Neural crest cell (in vitro differentiated cells): ENCODE measurements around the gene SUSD5. TPM values are rescaled to one million over a fixed set of nuclear protein-coding genes. Genes with fewer than 3 reads are reported as not detected.
A peak's percentile ranks its signal among the peaks of the same experiment; 100 is the strongest.

Experiments
- DNase-seq: peaks from one replicate; pipeline ENCODE4 v3.0.0; 2021; ENCODE audit warnings: low read depth, mixed read lengths, low spot score
- H3K27ac Mint-ChIP-seq: one replicate; pipeline ENCODE4 v1.8.0; 2021; ENCODE audit warnings: mild to moderate bottlenecking, mixed read lengths; ENCODE audit not compliant: unreplicated experiment
- H3K27me3 Mint-ChIP-seq: 2 replicates; pipeline ENCODE4 v1.8.0; 2021; ENCODE audit warnings: low read depth, mild to moderate bottlenecking, mixed read lengths
- H3K36me3 Mint-ChIP-seq: 2 replicates; pipeline ENCODE4 v1.8.0; 2021; ENCODE audit warnings: low read depth, mild to moderate bottlenecking, mixed read lengths
- H3K4me1 Mint-ChIP-seq: 2 replicates; pipeline ENCODE4 v1.8.0; 2021; ENCODE audit warnings: mixed read lengths
- H3K4me3 Mint-ChIP-seq: one replicate; pipeline ENCODE4 v1.8.0; 2021; ENCODE audit warnings: mild to moderate bottlenecking, mixed read lengths
- H3K9me3 Mint-ChIP-seq: 2 replicates; pipeline ENCODE4 v1.8.0; 2021; ENCODE audit warnings: mixed read lengths
- CTCF ChIP-seq: fragments of 200-600 bp; sonication (generic); conservative IDR thresholded peaks from 2 replicates; pipeline ENCODE4 v1.5.0; 2021; ENCODE audit warnings: antibody characterized with exemption, mild to moderate bottlenecking
- total RNA-seq: library from RNA; stranded (reverse); gene quantifications from 2 replicates; pipeline ENCODE4 v1.2.1, GENCODE V29; 2021

Gene SUSD5
- total RNA-seq, 1 donor from 2014 or later = 2.1 TPM

GRCh38 chr3:33217866-33218445 is 654 bp downstream of the SUSD5 start:
- no peaks in the 10 kb centered on the region for H3K9me3 Mint-ChIP-seq
- H3K27me3 Mint-ChIP-seq = peaks cover 66% of the 10 kb centered on the region
- no peak overlapping the region for H3K27ac Mint-ChIP-seq
- peak; percentile 26 for DNase-seq
- H3K36me3 Mint-ChIP-seq = no peaks in the 10 kb centered on the region
- peaks cover 14% of the 10 kb centered on the region for H3K4me1 Mint-ChIP-seq
- H3K4me3 Mint-ChIP-seq = peak overlapping the region; percentile 79
- TF ChIP-seq CTCF = no peak

GRCh38 chr3:33215739-33216138 is 2.9 kb downstream of the SUSD5 start:
- TF ChIP-seq CTCF = no peak
- DNase-seq = no peak
- Mint-ChIP-seq H3K27me3 (peaks cover 50% of the 10 kb centered on the region), H3K4me3 (no peak overlapping the region), H3K36me3 (peaks cover 9% of the 10 kb centered on the region), H3K27ac (no peak overlapping the region), H3K4me1 (peaks cover 14% of the 10 kb centered on the region), H3K9me3 (no peaks in the 10 kb centered on the region)

GRCh38 chr3:33212406-33212805 is 6.2 kb downstream of the SUSD5 start:
- H3K4me1 Mint-ChIP-seq = peaks cover under 1% of the 10 kb centered on the region
- DNase-seq = no peak
- no peak for TF ChIP-seq CTCF
- peaks cover 16% of the 10 kb centered on the region for H3K9me3 Mint-ChIP-seq
- peaks cover 23% of the 10 kb centered on the region for H3K36me3 Mint-ChIP-seq
- H3K27ac Mint-ChIP-seq = no peak overlapping the region
- no peak overlapping the region for H3K4me3 Mint-ChIP-seq
- H3K27me3 Mint-ChIP-seq = peaks cover 27% of the 10 kb centered on the region

- Mint-ChIP-seq H3K4me1 (no peaks in the 10 kb centered on the region), H3K4me3 (no peak overlapping the region), H3K27me3 (peaks cover 18% of the 10 kb centered on the region), H3K9me3 (peaks cover 16% of the 10 kb centered on the region), H3K27ac (no peak overlapping the region), H3K36me3 (peaks cover 23% of the 10 kb centered on the region)
- DNase-seq = no peak
- TF ChIP-seq CTCF = no peak
Observed at GRCh38 chr3:33211444-33211843, 7.2 kb downstream of the SUSD5 start.

- no peaks in the 10 kb centered on the region for H3K27me3 Mint-ChIP-seq
- no peak overlapping the region for H3K27ac Mint-ChIP-seq
- no peak for TF ChIP-seq CTCF
- DNase-seq = no peak
- H3K4me1 Mint-ChIP-seq = no peaks in the 10 kb centered on the region
- peaks cover 23% of the 10 kb centered on the region for H3K36me3 Mint-ChIP-seq
- H3K9me3 Mint-ChIP-seq = peaks cover 16% of the 10 kb centered on the region
- H3K4me3 Mint-ChIP-seq = no peak overlapping the region
Observed at GRCh38 chr3:33209357-33209756, 9.3 kb downstream of the SUSD5 start.
